Activated CD4-positive, alpha-beta T cell treated with anti-CD3 and anti-CD28 coated beads, Interleukin-2, amount 50 U/mL, for 1 hour (primary cell): Measurements from ENCODE around the gene NDUFA8.
"Not testable (repeated sequence)": the region's sequence is repeated elsewhere in the genome, so short reads cannot be mapped to it uniquely, and the experiment has no call there.

Experiments
- DNase-seq: peaks from one replicate; pipeline ENCODE4 v3.0.0-alpha.2; 2020

Gene NDUFA8

DNA sequence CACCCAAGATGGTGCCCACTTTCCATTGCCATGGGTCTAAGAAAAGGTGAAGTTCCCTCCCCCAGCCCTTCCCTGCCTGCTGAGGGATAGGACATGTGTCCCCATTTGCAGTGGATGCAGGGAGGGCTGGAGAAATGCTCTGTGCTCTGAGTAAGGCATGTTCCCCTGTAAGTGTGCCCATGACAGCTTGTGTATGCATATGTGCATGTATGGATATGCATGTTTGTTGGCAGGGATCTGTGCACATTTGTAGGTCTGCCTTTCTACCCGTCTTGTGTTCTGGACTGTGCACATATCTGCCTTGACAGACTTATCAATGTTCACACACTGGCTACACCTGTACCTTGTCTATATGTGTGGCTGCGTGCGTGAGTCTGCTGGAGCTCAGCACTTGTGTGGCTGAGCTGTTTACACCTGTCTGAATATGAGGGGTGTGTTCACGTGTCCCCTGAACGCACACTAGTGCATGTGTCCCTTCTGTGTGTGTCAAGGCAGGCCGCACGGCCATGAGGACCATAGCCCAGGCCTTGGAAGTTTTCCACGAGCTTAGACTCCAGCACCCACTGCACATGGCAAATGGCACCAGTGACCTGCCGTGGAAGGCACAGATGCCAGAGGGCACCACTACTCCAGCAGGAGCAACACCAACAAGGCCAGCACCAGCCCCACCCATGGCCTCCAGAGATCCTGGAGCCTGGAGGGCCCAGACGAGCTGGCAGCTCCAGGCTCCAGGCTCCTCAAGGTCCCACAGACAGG lies 39.1 kb downstream of the NDUFA8 start:
- no peak for DNase-seq

DNA sequence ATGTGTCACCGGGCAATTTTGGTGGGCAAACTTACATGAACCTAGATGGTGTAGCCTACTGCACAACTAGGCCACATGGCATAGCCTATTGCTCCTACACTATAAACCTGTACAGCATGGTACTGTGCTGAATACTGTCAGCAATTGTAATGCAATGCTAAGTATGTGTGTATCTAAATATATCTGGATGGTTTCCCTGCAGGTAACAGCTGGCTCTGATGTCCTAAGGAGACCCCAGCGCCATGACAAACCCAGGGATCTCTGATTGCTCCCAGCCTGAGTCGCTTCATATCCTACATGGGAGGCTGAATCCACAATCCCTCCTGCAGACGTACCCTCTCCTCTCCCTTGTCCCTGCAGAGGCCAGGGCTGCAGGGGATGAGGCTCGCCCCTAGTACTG lies 39.9 kb downstream of the NDUFA8 start:
- no peak for DNase-seq

DNA sequence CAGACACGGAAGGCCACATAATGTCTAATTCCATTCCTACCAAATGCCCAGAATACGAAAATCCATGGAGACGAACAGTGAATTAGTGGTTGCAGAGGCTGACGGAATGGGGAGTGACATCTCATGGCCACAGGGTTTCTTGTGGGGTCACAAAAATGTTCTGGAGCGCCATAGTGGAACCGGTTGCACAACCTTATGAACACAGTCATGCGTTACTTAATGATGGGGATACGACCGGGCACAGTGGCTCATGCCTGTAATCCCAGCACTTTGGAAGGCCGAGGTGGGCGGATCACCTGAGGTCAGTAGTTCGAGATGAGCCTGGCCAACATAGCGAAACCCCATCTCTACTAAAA lies 40.4 kb downstream of the NDUFA8 start:
- no peak for DNase-seq

DNA sequence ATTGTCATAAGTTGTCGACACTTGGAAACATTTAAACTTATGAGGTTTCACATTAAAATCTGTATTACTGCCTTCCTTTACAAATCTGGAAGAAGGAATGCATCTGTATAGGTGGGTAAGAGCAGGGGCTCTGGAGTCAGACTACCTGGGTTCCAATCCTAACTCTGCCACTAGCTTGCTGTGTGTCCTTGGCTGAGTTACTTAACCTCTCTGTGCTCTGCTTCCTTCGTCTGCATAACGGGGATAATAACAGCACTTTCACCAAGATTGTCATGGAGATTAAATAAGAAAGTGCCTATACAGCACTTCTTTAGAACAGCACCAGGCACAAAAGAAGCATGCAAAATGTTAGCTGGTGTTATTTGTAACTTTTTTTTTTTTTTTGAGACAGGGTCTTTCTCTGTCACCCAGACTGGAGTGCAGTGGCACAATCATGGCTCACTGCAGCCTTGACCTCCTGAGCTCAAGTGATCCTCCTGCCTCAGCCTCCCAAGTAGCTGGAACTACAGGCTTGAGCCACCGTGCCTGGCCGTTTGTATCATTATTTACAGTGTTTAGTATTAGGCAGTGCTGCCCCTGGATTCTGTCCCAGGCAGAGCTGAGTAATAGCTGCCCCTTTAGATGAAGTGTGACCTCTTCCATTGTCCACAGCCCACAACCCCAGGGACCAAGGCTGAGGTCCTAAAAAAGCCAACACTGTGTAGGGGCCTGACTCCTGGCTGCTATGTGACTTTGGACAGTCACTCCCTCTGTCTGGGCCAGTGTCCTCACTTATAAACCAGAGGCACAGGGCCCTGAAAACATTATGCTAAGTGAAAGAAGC lies 41.0 kb downstream of the NDUFA8 start:
- no peak for DNase-seq

DNA sequence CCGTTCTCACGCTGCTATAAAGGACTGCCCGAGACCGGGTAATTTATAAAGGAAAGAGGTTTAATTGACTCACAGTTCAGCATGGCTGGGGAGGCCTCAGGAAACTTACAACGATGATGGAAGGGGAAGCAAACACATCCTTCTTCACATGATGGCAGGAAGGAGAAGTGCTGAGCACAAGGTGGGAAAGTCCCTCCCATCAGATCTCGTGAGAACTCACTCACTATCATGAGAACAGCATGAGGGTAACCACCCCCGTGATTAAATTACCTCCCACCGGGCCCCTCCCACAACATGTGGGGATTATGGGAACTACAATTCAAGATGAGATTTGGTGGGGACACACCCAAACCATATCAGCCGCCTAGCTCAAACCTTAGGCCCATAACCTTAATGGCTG lies 42.3 kb downstream of the NDUFA8 start:
- not testable (repeated sequence) for DNase-seq

DNA sequence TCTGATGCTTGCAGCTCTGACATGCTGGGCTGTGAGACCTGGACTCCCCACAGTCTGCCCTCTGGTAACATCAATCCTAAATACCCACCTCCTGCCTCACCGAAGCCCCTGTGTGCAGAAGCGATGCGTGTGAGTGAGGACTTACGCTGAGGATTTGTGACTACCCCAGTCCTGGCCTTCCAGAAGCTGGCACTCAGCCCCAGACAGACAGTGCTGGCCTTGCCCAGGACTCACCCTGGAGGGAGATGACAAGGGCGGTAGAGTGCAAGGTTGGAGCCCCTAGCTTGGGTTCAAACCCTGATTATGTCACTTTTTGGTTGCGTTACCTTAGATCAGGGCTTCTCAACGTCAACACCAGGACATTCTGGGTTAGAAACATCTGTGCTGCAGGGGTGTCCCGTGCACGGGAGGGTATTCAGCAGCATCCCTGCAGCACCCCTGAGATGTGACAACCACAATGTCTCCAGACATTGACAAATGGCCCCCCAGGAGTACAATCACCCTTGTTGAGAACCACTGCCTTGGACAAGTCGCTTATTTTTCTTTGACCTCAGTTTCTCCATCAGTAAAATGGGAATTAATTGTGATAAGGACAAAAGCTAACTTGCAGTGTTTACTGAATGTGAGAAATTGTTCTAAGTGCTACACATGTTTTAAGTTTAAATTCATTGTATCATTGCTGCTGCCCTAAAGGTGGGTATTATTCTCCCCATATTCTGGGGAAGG lies 43.0 kb downstream of the NDUFA8 start:
- no peak for DNase-seq

DNA sequence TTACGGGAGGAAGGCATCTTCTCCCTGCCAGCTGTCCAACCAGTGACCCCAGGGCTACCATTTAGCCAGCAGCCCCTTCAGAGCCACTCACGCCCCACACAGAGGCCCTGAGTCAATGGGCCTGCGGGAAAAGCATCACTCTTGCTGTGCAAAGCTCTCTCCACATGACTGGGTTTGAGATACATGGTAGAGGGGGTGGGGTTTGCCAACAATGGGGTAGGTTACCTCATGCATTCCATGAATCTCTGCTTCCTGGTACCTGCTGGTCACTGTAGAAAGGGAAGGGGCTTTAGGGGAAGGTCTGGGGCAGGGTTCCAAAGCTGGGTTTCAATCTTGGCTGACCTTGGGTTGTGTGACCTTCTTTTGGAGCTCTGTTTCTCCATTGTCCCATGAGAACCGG lies 43.5 kb downstream of the NDUFA8 start:
- DNase-seq: no peak

DNA sequence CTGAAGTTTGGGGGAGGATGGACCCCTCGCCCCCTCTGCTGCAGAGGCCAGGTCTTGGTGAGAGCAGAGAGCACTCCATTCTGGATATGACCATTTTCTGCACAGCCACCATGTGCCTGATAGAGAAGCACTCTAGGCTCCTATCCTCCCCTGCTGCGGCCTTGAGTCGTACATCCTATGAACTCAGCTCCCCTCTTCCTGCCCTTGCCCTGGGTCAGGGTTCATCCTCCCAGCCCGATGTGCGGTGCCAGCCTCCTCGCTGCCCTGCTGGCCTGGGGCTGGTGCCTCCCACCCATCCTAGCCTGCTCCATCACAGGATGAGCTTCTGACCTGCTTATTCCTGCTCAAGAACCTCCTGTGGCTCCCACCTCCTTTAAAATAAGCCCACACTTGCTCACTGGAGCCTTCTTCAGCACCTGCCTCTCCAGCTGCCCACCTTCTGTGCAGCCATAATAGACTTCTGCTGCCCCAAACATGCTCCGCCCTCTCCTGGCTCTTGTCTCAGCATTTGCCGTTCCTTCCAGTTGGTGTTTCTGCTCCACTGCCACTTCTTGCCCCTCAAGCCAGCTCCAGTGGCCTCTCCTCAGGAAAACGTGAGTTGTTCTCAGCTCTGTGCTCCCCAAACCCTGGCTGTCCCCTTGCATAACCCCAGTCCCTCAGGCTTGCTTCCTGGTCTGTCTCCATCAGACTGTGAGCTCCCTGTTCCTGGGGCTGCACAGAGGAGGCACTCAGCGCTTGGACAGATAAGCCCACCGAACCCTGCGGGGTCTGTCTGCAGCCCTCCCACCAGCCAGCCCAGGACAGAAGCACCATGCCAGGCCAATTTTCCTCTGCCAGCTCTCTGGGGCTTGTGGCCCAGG lies 44.2 kb downstream of the NDUFA8 start:
- no peak for DNase-seq

DNA sequence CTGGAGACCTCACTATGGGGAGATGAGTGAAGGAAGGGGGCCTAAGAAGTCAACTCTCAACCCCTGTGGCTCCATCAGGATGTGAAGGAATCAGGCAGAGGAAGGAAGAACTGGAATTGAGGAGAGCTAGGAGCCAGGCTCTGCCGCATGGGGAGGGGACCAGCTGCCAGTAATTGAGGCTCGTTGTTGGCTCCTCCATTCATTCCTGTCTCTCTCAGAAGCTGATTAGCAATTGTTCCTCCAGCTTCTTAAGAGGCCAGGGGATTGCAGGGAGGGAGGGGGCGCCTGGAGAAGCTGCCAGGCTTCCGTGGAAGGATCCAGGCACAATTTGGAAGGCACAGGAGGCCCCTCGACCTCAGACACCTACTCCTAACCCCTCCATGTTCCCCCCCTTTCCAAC lies 46.0 kb downstream of the NDUFA8 start:
- DNase-seq: no peak

DNA sequence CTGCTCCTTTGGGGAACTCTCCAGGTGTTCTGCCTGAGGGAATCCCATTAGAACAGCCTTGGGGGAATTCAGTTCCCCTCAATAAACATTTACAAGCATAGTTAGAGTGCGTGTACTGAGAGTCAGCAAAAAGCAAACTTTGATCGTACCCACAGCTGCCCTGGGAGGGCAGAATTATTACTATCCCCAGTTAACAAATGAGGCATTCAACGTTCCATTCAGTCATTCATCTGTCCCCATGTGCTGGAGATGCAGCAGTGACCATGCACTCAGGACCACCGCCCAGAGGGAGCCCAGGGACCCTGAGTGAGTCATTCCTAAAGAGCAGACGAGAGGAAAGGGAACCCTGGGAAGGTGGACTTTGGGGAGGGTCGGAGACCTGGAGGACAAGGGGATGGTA lies 47.3 kb downstream of the NDUFA8 start:
- no peak for DNase-seq

DNA sequence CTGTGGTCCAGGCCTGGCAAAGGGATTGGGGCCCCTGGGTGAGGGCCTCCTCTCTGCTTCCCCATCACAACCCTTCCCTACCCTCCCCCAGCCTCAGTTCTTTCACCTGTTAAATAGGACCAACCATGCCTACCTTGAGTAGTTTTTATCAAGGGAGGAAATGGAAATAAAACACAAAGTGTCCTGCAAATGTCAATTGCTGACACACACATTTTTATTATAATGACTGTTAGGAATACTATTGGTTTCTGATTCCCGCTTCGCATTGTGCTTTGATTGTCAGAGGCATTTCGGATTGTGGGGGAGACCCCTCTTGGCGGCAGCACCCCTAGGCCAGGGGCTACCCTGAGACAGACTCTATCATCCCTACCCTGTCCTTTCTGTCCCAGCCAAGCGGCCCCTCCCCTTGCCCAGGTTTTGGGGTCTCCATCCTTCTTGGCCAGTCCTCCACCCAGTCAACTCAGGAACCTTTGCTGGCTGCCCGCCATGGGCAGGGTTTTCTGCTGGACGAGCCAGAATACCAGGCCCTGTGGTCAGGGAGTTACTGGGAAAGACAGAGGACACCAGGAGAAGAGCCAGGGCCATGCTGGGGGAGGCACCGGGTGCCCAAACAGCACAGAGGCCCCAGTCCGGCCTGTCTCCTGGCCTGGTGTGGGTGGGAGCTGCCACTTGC lies 48.0 kb downstream of the NDUFA8 start:
- DNase-seq: no peak

DNA sequence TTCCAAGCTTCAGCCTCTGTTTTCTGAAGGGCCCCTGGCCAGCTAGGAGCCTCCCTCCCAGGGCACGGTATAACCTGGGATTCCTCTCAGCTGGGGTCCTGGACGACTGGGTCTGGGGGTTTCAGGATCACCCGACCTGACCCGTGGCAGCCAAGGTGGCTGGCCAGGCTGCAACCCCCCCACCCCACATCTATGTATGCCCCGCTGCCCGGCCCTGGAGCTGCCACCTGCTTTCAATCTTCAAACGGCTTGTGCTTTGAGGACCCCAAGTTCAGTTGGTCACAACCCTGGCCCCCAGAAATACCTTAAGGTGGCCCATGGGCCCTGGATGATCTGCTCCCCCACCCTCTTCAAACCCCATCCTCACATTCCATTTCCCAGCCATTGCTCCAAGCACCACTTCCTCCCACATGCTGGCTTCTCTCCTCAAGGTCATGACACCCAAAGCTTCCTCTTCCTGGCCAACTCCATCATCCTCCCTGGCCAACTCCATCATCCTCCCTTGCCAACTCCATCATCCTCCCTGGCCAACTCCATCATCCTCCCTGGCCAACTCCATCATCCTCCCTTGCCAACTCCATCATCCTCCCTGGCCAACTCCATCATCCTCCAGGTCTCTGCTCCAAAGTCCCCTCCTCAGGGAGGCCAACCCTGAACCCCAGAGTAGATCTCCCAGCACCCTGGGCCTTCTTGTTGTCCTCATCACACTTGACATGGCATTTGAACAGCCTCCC lies 49.3 kb downstream of the NDUFA8 start:
- DNase-seq: no peak

DNA sequence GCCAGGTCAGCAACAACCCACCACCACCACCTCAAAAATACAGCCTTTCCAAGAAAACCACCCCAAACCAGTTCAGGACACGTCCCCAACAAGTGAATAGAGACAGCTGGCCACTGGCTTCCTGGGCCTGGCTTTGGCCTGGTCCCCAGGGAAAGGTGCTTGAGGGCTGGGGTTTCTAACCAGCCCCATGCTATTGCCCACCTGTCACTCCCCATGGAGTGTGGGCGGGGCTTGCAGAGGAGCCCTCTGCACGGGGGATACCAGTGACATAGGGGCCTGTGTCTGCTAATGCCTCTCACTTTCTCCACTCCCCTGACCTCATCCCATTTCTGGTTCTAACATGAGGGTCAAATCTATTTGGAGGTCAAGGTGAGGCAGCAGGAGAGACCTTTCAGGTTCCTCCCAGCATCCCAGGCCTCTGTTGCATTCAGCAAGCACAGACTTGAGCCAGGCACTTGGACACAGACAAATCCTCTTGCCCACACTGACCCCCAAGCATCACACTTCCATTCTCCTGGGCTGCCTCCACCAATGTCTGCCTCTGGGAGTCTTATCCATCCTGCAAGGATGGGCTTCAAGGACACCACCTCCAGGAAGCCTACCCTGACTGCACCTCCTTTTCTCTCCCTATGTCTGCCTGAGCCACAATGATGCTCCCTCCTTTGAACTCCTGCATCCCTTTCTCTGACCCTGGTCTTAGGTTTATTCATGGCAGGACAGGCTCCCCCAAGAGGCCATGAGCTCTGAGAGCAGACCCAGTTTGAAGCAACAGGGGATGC lies 50.4 kb downstream of the NDUFA8 start:
- no peak for DNase-seq

DNA sequence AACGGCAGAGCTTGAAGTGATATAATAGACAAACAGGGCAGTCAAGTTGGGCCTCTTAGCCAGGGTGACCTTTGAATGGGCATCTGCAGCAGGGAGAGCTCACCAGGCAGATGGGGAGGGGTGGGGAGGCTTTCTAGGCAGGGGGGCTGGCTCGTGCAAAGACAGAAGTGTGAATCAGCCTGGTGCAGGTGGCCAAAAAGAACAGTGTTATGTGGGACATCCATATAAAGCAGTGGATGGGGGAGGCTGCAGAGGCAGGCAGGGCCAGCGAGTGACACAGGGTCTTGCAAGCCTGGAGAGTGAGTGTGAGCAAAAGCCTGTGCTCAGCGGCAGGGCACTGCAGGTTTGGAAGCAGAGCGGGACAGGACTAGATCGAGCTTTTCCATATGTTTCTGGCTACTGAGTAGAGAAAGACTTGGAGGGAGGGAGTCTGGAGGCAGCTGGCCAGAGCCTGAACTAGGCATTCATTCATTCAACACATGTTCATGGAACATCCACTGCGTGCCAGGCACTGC lies 52.2 kb downstream of the NDUFA8 start:
- no peak for DNase-seq

DNA sequence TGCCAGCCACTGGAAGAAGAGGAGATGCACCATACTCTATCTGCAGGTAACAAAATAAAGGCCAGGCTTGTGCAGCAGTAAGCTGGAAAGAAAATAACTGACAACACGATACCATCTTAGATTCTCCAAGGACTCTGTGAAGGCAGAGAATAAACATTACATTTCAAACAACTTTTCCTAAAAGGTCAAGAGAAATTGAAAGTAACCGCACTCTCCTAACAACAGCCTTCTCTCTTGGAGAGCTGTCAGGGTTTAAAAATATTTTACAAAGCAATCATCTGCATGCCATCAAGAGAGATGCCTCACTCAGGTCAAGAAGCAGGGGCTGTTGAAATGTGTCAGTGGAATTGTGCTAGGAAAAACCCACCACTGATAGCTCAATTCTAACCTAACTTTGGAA lies 53.0 kb downstream of the NDUFA8 start:
- DNase-seq: no peak

DNA sequence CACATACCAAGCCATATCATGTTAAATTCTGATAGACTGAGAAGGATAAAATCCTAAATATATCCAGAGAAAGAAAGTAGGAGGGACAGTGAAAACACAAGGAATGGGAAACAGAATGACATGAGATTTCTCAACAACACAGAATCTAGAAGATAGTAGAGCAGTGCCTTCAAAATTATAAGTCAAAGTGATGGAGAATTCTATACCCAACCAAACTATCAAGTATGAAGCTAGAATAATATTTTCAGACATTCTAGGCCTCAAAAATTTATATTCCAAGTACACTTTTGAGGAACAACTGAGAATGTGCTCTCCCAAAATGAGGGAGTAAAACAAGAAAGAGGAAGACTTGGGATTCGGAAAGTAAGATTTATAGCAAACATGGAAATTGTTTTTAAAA lies 55.6 kb downstream of the NDUFA8 start:
- DNase-seq: no peak

DNA sequence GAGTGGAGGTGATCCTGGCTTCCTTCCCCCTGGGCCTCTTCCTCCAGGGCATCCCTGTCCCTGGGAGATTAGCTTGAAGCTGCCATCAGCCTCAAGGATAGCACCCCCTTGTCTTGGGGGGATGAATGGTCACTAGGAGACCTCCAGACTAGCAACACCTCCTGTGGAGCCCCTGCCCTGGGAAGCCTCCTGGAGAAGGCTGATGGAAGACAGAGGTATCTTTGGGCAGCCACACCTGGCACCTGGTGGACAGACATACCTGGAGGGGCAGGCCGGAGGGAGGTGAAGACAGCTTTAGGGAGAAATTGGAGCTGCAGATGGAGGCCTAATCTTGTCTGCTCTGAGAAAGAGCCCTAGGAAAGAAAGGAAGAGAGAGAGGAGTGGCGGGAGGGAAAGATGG lies 57.4 kb downstream of the NDUFA8 start:
- no peak for DNase-seq

DNA sequence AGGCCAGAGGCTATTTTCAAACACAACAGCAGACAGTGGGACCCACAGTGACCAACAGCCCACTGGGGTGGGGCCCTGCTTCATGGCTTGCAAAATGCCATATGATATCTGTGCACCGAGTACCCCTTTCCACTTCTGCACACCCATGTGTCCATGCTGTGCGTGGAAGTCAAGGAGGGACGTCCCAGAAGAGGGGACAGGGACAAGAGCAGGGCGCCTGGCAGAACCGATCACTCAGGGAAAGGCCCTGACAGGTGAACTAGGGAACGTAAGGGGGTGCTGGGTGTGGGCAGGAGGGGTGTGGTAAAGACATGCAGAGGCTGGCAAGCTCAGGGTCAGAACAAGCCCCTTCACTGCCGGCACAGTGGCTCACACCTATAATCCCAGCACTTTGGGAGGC lies 58.8 kb downstream of the NDUFA8 start:
- no peak for DNase-seq

DNA sequence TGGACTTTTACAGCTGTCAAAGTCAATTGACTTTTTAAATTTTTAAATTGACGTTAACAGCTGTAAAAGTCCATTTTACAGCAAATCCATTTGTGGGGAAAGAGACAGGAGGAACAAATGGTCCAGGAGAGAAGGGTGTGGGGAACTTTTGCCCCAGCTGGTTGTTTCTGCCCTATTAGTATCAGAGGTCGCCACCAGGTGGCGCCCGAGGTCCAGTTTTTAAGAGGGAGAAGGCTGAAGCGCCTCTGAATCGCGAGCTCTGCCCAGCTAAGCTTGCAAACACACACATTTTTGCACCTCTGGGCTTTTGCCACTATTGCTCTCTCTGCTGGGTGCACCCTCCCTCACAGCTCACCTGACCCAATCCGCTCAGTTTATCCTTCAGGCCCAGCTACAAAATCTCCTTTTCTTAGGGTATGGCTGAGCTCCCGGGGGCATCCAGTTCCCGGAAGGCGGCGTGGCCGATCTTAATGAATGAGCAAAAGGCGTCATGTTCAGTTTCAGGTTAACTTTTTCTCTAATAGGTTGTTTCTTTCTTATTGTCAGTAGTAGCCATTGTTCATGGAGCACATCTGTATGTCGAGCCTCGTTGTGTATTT lies 60.2 kb downstream of the NDUFA8 start:
- DNase-seq: peak; percentile 82

DNA sequence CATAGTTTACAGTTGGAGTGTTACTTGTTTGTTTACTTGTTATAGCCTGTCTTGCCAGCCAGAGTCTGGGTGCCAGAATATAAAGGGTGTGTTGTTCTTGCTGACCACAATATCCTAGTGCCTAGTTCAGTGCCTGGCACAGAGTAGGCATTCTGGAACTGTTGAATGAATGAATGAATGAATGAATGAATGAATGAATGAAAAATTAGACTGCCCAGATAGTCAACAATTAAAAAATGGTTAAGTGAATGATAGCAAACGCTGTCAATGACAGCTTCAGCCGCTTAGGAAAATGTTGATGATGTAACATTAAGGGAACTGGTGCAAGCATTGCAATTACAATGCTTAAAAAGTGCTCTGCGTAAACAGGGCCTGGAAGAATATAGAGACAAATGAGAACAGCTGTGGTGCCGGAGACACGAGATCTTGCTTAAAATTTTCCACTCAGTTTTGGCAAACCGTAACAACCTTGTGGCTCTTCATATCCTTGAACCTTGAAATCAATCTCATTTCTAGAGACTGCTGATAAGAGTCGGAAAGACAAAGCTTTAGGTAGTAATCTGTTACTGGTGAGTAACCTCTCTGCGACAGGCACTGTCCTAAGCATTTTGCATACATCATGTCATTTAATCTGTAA lies 61.8 kb downstream of the NDUFA8 start:
- no peak for DNase-seq
